Ramos (cell line): ENCODE results near the gene CYFIP2.

Experiments used
- in situ Hi-C: fragments of 300-500 bp; cut with MboI; formaldehyde crosslinking; loops from one replicate; pipeline ENCODE4 v1.14.3; 2022; ENCODE audit warnings: low sequenced_read_pairs; ENCODE audit not compliant: unreplicated experiment

CYFIP2 gene

DNA sequence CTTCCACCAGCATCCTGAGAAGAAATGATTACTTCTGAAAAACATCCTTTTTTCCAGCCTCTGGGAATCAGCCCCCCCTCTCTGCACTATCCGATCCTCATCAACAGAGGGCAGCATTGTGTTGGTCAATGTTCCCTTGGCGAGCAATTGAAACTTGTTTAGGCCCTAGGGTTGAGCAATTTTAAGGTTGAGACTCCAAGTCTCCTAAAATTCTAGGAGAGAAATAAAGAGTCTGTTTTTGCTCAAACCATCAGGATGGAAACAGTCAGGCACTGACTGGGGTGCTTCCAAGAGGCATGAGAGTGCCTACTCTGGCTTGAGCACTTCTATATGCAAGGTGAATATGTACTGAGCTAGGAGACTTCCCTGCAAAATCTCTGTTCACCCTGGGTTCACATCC is 12.4 kb upstream of the CYFIP2 start:
- in situ Hi-C loops, result loop anchor here (5.0 kb wide), 1 partner anchor 59 kb away; no protein-coding TSS in a partner anchor

DNA sequence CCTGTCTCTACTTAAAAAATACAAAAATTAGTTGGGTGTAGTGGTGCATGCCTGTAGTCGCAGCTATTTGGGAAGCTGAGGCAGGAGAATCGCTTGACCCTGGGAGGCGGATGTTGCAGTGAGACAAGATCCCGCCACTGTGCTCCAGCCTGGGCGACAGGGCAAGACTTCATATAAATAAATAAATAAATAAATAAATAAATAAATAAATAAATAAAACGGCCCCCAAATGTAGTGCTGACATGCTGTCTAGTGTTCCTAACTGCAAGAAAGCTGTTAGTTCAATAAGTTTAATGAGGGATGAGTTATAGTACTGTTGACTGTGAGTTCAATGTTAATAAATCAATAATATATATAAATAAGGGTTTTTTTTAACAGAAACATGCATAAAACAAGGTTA is 7.5 kb upstream of the CYFIP2 start:
- in situ Hi-C loops, result no loop called here

DNA sequence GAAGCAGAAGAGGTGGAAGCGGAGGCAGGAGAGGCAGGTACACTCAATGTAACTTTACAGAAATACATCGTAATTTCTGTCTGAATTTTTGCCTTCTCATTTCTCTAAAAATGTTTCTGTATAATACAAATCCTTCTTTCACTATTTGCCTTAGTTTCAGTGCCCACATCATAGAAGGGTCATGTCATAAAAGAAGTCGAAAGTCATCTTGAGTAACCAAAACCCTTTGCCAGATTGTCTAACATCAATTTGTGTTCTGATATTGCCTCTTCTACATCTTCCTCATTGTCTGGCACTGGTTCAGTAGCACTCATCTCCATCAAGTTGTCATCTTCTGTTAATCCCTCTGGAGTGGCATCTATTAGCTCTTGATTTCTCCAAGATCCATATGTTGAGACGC is 6.2 kb upstream of the CYFIP2 start:
- in situ Hi-C loops, result no loop called here

DNA sequence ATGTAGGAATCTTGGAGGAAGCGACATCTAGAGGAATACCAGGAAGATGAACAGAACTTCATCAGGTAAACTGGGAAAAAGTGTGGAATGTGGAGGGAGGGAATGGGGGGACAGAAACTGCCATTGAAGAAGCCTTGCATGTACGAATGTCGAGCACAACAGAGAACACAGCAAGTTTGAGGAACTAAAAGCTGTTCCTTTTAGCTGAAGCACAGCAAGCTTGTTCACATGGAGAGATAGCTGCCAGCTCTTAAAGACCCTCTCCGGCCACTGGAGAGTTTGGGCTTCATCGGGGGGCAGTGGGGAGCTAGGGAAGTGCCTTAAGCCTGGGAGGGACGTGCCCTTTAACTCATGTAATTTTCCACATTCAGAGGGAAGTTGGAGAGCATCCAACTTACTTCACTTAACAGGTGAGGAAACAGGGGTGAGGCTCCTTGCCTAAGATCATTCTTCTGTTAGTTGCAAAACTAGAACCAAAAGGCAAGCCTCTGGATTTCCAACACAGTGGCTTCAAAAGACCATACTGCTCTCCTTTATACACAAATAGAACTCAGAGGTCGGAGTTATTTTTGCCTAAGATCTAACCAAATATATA is 2.3 kb upstream of the CYFIP2 start:
- in situ Hi-C loops, result no loop called here

DNA sequence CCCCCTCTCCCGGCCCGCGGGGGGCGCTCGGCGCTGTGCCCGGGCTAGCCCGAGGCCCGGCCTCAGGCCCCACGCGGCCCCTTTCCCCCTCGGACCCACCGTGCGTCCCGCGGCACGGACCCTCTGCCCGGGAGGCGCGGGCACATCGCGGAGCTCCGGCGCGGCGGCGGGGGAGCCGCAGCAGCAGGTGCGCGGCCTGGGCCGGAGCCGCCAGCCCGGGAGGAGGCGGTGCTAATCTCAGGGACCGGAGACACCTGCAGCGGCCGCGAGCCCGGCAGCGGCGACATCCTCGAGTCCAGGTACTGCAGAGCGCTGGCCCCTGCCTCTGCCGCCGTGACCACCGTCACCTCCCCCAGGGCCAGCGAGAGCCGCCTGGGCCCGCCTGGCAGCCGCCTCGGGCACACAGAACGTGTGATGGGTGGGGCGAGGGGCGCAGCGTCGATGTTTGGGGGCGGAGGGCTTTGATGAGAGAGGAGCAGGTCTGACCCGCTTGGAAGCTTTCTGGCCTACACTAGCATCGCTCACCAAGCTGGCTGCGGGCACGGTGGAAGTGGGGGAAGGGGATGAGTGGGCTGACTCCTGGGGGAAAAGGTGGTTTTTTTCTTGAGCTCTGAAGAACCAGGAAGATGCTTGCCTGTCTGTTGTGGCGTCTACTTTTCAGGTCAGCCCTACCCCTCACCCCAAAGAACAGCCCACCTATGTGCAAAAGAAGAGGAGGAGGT is 524 bp downstream of the CYFIP2 start:
- in situ Hi-C loops, result no loop called here

DNA sequence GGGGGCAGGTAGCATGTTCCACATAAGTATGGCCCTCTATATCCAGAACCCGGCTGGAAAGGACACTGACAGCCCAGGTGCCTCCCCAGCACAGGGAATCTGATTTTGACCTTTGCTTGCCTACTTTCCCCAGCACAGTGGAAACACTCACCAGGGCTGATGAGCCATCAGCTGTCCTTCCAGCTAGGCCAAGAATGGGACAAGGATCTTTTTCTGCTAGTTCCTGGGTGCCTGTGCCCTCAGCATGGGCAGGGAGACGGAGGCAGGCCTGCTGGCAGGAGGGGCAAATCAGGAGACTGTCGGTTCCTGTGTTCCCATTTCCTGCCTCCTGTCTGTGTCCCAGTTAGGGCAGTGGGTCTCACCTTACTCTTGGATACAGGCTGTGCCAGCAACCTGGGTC is 1.1 kb downstream of the CYFIP2 start:
- in situ Hi-C loops, result no loop called here

DNA sequence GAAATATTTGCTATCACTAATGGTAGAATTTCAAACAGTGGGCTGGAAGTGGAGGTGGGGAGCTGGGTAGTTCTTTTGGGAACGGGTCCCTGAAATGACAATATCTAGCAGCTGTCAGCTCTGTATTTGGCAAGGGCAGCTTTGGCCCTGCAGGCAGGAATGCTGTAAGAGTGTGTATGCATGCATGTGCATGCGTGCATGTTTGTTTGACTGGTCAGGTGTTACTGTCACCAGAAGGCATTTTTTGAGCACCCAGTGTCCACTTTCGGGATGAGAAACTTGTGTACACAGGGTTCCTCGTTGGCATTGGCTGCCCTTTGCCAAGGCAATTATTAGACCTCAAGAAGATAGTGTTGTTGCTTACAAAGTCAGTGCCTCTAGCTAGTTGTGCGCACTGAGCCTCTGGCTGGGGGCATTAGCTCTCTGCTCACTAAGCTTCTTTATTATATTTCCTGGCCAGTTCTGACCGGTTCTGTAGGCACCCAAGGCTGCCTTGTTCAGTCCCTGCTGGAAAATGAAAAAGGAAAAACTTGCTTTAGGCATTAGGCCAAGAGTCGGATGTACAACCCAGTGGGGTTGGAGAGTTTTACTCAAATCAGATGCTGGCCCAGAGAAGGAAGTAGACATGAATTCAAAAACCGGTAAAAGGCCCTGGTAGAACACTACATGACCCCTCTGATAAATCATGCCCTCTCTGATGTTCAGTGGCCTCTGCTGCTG is 2.0 kb downstream of the CYFIP2 start:
- in situ Hi-C loops, result no loop called here

DNA sequence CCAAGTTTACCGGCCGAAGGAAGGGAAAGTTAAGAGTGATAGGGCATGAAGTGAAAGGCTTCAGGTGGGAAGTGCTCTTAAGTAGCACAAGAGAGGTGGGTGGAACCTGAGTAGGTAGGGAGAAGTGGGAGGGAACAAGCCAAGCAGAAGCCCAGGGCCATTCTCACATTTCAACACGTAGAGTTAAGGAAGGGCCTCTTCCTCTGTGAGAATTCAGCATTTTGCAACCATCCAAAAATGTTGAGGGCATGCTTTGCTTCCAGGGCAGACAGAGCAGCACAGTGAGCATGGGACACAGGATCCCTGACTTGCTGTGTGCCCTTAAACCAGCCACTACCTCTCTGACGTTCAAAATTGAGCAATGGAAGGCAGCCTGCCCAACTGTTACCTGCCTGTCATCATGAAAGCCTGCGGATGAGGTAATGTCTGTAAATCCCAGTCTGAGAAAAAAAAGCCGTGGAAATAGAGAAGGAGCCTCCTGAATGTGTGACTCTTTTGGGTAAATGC is 3.3 kb downstream of the CYFIP2 start:
- in situ Hi-C loops, result no loop called here

DNA sequence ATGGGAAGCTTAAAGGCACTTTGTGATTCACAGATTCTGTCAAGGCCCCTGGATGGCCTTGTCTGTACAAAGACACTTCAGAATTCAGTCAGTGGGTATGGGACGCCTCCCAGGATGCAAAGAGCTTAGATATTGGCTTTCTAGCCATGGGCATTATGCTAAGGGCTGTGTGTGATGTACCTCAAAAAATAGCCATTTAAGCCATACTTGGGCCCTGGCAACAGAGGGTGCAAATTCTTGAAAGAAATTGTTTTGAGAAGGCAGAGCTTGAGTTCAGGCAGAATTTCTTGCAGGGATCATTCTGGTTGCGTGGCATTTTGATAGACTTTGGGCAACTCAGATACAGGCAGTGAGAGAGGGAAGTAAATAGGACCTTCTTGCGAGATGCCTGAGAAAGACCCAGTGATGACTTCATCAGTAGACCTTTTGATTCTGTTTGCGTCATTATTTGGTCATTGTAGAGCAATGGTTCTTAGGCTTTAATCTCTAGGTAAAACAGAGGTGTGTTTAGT is 3.9 kb downstream of the CYFIP2 start:
- in situ Hi-C loops, result loop anchor here (10.0 kb wide), 1 partner anchor 225 kb away; no protein-coding TSS in a partner anchor

DNA sequence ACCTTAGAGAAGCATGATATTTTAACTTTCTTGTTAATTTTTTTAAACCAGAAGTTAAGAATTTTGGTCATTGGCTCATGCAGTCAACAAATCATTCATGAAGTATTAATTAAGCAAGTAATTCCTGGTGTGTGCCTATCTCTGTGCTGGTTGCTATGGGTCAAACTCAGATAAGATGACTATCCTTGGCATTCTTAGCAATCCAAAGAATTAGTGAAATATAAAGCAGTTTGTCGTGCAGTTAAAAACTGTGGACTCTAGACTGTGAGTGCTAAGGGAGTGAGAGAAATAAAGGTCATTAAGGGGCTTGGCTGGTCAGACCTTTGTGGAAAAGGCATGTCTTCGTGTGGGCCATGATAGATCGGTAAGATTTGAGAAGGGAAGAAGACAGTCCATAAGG is 4.8 kb downstream of the CYFIP2 start:
- in situ Hi-C loops, result loop anchor here (10.0 kb wide), 1 partner anchor 224 kb away; no protein-coding TSS in a partner anchor

DNA sequence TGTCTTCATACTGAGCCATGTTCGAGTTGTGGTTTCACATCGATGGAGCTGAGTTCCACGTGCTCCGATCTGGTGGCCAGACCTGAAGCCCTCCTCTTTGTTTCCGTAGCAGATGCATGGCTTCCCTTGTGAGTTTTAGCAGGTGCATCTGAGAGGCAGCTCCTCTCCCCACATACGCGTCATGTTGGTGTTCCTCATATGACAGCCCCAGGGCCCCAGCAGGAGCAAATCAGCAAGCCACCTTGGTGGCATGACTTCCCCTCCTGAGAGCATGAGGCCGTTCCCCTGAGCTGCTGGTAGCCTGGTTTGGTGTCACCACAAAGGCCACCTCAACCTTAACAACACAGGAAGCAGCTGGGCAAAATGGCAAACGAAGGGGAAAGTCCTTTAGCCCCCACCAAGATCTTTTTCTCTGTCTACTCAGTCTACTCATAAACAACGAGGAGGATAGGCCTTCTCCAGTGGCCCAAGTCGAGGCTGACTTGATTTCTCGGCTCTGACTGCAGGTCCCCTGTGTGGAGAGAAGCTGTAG is 5.9 kb downstream of the CYFIP2 start:
- in situ Hi-C loops, result loop anchor here (10.0 kb wide), 1 partner anchor 223 kb away; no protein-coding TSS in a partner anchor

DNA sequence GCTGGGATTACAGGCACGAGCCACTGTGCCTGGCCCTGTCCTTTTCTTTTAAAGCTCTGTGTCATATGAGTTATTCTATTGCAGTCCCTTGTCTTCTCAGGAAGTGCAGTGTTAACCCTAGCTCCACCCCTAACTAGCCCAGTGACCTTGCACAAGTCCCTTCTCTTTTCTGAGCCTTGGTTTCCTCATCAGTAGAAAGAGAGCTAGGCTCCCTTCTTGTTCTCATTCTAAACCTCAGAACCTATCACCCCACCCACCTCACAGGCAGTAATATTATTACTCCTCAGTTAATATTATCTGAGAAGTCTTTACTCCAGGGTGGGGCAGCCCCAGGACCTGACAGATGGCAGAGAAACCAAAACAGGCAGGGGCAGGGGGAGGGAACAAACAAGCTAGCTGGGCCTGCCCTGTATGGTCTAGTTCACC is 7.2 kb downstream of the CYFIP2 start:
- in situ Hi-C loops, result loop anchor here (10.0 kb wide), 1 partner anchor 222 kb away; no protein-coding TSS in a partner anchor

DNA sequence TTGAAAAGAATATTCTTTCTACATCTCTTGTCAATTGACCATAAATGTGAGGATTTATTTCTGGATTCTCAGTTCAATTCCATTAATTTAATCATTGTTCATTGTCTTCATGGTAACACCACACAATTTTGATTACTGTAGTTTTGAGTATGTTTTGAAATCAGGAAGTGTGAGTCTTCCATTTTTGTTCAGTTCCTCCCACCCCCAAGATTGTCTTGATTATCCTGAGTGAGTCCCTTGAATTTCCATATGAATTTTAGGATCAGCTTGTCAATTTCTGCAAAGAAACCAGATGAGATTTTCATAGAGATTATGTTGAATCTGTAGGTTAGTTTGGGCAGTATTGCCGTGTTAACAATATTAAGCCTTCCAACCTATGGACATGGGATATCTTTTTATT is 9.5 kb downstream of the CYFIP2 start:
- in situ Hi-C loops, result loop anchor here (10.0 kb wide), 1 partner anchor 219 kb away; no protein-coding TSS in a partner anchor

DNA sequence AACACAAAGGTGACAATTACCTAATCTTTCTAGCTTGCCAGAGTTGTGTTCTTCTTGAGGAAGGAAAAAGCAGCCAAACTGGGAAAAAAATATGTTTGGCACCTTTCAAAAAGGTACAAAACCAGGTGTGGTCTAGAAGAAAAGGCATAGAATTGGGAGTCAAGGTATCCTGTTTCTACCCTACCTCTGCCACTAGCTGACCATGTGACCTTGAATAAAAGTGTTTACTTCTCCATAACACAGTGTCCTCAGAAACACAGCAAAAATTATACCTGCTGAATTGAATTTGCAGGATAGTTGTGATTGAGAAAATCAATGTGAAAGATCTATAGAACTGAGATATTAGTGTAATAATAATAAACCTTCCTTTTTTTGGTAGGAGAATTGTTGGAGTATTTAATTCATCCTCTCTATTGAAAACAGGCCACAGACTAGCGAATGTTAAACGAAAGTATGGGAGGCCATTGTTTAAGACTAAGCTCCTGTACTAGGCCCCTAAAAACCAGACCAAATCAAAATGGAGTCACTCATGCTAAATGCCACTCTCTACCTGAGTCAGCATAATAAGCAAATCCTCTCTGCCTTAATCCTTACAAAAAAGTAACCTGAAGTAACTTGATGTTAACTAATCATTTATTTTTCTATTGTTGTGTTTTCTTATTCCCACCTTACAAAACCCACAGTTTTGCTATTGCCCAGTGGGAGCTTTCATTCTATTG is 12.6 kb downstream of the CYFIP2 start:
- in situ Hi-C loops, result loop anchor here (10.0 kb wide), 1 partner anchor 216 kb away; no protein-coding TSS in a partner anchor

DNA sequence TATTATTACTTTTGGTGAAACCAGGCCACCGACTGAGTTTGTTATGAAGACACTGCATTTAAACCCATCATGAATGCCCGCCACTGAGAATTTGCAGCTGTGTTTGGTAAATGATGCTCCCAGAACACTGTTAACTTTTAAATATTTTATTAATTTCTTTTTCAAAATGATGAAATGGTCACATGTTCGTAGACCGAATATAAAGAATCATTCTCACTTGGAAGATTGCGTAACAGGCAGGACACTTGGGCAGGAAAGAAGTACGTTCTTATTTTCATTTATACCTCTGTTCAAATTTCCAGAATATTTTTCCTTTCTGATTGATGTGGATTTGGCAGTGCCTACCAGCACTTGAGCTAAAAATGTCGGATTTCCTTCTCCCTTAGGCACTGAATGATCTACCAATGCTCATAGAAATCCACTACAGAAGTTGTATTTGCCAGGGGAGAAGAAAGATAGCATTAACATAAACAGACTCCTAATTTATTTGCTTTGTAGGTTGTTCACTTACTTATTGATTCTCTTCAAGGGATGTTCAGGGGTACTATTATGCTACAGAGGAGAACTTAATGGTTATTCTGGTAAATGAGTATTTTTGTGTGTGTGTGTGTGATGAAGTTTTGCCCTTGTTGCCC is 13.8 kb downstream of the CYFIP2 start:
- in situ Hi-C loops, result loop anchor here (10.0 kb wide), 1 partner anchor 215 kb away; no protein-coding TSS in a partner anchor

DNA sequence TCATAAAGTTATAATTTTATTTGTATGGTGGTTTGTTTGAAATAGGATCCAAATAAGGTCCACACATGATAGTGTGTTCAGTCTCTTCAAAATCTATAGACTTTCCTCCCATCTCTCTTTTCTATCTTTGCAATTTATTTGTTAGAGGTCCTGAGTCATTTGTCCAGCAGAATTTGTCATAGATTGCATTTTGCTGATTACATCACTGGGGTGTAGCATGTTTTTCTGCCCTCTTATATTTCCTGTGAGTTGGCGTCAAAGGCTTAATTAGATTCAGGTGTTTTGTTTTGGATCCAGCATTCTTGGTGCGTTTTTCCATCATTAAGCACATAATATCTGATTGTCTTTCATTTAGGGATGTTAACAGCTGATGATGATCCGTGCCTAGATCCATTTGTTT is 15.0 kb downstream of the CYFIP2 start:
- in situ Hi-C loops, result no loop called here

DNA sequence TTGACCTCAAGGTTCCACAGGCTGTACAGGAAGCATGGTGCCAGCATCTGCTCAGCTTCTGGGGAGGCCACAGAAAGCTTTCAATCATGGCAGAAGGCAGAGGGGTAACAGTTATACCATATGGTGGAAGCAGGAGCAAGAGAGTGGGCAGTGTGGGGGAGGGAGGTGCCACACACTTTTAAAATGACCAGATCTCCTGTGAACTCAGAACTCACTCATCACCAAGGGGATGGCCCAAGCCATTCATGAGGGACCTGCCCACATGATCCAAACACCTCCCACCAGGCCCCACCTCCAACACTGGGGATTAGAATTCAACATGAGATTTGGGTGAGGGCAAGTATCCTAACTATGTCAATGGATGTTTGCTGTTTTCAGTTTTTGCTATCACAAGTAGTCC is 16.2 kb downstream of the CYFIP2 start:
- in situ Hi-C loops, result no loop called here

DNA sequence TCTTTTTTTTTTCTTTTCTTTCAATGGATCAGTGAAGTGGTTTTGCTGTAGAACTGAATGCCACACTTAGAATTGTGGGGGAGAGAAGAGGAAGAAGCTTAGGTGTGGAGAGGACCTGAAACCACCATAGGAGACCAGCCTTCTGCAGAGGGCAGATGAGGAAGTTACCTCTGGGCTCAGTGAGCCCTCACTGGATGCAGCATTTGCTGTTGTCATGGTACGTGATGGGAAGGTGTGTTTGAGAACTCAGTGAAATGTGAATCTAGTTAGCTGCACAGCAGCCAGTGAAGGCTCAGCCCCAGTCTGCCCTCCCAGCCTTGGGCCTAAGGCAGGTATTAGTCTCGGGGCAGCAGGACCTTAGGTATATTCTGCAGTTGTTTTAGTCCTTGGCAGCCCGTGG is 17.5 kb downstream of the CYFIP2 start:
- in situ Hi-C loops, result no loop called here
